Thoracic aorta (tissue), 2 donors: Measurements from ENCODE around the gene PCDHGA7. TPM values are rescaled to one million over a fixed set of nuclear protein-coding genes. Genes with fewer than 3 reads are reported as not detected.

Experiments
- ATAC-seq: fragments of 150-250 bp; one replicate; pipeline ENCODE4 v1.8.0; 2017; ENCODE audit warnings: low read depth; ENCODE audit not compliant: insufficient number of reproducible peaks, low FRiP score
- DNase-seq: peaks from one replicate; pipeline ENCODE4 v3.0.0-alpha.2; 2020; ENCODE audit warnings: low spot score
- H3K27ac ChIP-seq, 2 donors: fragments of 200-600 bp; sonication (generic); 1 replicate in 1 of 2; 2 replicates in 1 of 2; pipeline ENCODE4 v1.5.1; 2016; ENCODE audit warnings: mild to moderate bottlenecking in 2 of 2, moderate library complexity in 2 of 2
- H3K27me3 ChIP-seq: fragments of 200-600 bp; sonication (generic); replicated peaks from 2 replicates; pipeline ENCODE4 v1.6.0; 2016; ENCODE audit warnings: mild to moderate bottlenecking; ENCODE audit not compliant: insufficient read depth
- H3K36me3 ChIP-seq: fragments of 200-600 bp; sonication (generic); one replicate; pipeline ENCODE4 v1.5.1; 2016
- H3K4me1 ChIP-seq, 2 donors: fragments of 200-600 bp; sonication (generic); 1 replicate in 1 of 2; 2 replicates in 1 of 2; pipeline versions ENCODE4 v1.5.1 to v1.6.0; 2016; ENCODE audit warnings: low read depth in 2 of 2, mild to moderate bottlenecking in 1 of 2; ENCODE audit not compliant: control insufficient read depth in 1 of 2
- H3K4me3 ChIP-seq: fragments of 200-600 bp; sonication (generic); 2 replicates; pipeline ENCODE4 v1.5.1; 2016; ENCODE audit warnings: mild to moderate bottlenecking
- H3K9me3 ChIP-seq: fragments of 200-600 bp; sonication (generic); 2 replicates; pipeline ENCODE4 v1.5.1; 2016
- CTCF ChIP-seq: fragments of 200-600 bp; sonication (generic); IDR thresholded peaks from one replicate; pipeline ENCODE4 v1.5.1; 2019; ENCODE audit warnings: antibody characterized with exemption
- total RNA-seq, 2 donors: library from RNA; depleted of rRNA; stranded (reverse); fragments of >200 nt; gene quantifications; one replicate each; pipeline versions ENCODE4 v1.1.0 to v1.2.3, GENCODE V29; 2016

PCDHGA7 gene
- total RNA-seq, 2 donors from 2014 or later: 11.9 to 12.2 TPM

DNA sequence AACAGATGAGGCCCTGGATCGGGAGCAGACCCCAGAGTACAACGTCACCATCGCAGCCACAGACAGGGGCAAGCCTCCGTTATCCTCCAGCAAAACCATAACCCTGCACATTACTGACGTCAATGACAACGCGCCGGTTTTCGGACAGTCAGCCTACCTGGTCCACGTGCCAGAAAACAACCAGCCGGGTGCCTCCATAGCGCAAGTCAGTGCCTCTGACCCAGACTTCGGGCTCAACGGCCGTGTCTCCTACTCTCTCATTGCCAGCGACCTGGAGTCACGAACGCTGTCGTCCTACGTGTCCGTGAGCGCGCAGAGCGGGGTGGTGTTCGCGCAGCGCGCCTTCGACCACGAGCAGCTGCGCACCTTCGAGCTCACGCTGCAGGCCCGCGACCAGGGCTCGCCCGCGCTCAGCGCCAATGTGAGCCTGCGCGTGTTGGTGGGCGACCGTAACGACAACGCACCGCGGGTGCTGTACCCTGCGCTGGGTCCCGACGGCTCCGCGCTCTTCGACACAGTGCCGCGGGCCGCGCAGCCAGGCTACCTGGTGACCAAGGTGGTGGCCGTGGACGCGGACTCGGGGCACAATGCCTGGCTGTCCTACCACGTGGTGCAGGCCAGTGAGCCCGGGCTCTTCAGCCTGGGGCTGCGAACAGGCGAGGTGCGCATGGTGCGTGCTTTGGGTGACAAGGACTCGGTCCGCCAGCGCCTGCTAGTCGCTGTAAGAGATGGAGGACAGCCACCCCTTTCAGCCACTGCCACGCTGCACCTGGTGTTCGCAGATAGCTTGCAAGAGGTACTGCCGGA lies 36.7 kb downstream of the PCDHGA7 start:
- H3K4me1 ChIP-seq: no peaks in the 10 kb centered on the region

DNA sequence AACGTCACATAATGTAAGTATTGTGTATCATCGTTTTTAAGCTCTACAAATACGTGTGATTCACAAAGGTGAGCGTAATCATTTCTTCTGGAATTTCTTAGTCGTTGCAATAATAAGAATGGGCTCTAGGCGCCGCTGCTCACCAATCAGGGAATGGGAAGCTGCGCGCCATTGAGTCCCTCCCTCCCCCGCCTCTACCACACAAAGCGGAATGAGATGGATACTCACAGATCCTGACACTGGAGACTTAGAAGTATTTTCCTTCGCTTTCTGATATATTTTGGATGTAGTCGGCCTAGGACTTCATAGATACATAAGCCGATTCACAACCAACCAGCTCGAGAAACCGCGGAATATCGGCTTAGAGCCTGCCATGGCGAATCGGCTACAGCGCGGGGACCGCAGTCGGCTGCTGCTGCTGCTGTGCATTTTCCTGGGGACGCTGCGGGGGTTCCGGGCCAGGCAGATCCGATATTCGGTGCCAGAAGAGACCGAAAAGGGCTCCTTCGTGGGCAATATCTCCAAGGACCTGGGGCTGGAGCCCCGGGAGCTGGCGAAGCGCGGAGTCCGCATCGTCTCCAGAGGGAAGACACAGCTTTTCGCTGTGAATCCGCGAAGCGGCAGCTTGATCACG lies 38.4 kb downstream of the PCDHGA7 start, which contains the start of gene PCDHGA11:
PCDHGA11 (plus strand) TSS at position 197 of the 634 bp plus-strand sequence; CDS start at position 374, 177 bp downstream.
- H3K36me3 ChIP-seq: no peaks in the 10 kb centered on the region
- H3K4me1 ChIP-seq: no peaks in the 10 kb centered on the region
- peaks cover 99% of the 10 kb centered on the region for H3K9me3 ChIP-seq
- TF ChIP-seq CTCF: no peak
- no peak within 1 kb of the TSS for H3K27ac ChIP-seq
- H3K27me3 ChIP-seq: no peaks in the 10 kb centered on the region
- ATAC-seq: no peak
- no peak for DNase-seq
- peak within 1 kb of the TSS; percentile 63 for H3K4me3 ChIP-seq

More for the DNA sequence above, 36.7 kb downstream of the PCDHGA7 start:
- Histone ChIP-seq H3K4me3 (peak overlapping the region; percentile 33), H3K27me3 (no peaks in the 10 kb centered on the region), H3K9me3 (peaks cover 98% of the 10 kb centered on the region), H3K36me3 (no peaks in the 10 kb centered on the region), H3K27ac (no peak overlapping the region)
- DNase-seq: no peak
- no peak for ATAC-seq
- TF ChIP-seq CTCF: no peak

DNA sequence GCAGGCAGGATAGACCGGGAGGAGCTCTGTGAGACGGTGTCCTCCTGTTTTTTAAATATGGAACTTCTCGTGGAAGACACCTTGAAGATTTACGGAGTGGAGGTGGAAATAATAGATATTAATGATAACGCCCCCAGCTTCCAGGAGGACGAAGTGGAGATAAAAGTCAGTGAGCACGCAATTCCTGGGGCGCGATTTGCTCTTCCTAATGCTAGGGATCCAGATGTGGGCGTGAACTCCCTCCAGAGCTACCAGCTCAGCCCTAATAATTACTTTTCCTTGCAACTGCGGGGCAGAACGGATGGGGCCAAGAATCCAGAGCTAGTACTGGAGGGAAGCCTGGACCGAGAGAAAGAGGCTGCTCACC lies 38.9 kb downstream of the PCDHGA7 start:
- peaks cover 99% of the 10 kb centered on the region for H3K9me3 ChIP-seq
- H3K4me1 ChIP-seq: no peaks in the 10 kb centered on the region

DNA sequence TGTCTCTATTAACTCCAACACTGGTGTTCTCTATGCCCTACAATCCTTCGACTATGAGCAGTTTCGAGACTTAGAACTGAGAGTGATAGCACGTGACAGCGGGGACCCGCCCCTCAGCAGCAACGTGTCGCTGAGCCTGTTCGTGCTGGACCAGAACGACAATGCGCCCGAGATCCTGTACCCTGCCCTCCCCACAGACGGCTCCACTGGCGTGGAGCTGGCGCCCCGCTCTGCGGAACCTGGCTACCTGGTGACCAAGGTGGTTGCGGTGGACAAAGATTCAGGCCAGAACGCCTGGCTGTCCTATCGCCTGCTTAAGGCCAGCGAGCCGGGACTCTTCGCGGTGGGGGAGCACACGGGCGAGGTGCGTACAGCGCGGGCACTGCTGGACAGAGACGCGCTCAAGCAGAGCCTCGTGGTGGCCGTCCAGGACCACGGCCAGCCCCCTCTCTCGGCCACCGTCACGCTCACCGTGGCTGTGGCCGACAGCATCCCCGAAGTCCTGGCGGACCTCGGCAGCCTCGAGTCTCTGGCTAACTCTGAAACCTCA lies 40.3 kb downstream of the PCDHGA7 start:
- H3K36me3 ChIP-seq: no peaks in the 10 kb centered on the region
- no peak for ATAC-seq
- H3K27me3 ChIP-seq: no peaks in the 10 kb centered on the region
- no peak for TF ChIP-seq CTCF
- H3K4me3 ChIP-seq: no peak overlapping the region
- H3K27ac ChIP-seq: no peak overlapping the region
- no peak for DNase-seq
- no peaks in the 10 kb centered on the region for H3K4me1 ChIP-seq
- peaks cover 100% of the 10 kb centered on the region for H3K9me3 ChIP-seq

More for the DNA sequence above, 38.9 kb downstream of the PCDHGA7 start:
- H3K36me3 ChIP-seq: no peaks in the 10 kb centered on the region
- peak overlapping the region; percentile 63 for H3K4me3 ChIP-seq
- TF ChIP-seq CTCF: no peak
- DNase-seq (no peak), ATAC-seq (no peak)
- no peak overlapping the region for H3K27ac ChIP-seq
- no peaks in the 10 kb centered on the region for H3K27me3 ChIP-seq

- no peaks in the 10 kb centered on the region for H3K4me1 ChIP-seq
- no peaks in the 10 kb centered on the region for H3K27me3 ChIP-seq
- H3K4me3 ChIP-seq: no peak overlapping the region
- peaks cover 98% of the 10 kb centered on the region for H3K9me3 ChIP-seq
- no peak overlapping the region for H3K27ac ChIP-seq
- no peaks in the 10 kb centered on the region for H3K36me3 ChIP-seq
- DNase-seq: no peak
- ATAC-seq: no peak
- no peak for TF ChIP-seq CTCF
Measured at GRCh38 chr5:141427783-141428426, 45.4 kb downstream of the PCDHGA7 start.
